GM18867 (cell line): ENCODE results near the gene AAMP.
"Not testable (repeated sequence)": the region's sequence is repeated elsewhere in the genome, so short reads cannot be mapped to it uniquely, and the experiment has no call there.

Experiments used
- ATAC-seq: cut with Tn5 transposase; IDR thresholded peaks from one replicate; pipeline ENCODE4 v1.9.1; 2021; ENCODE audit warnings: mild to moderate bottlenecking, moderate library complexity; ENCODE audit not compliant: unreplicated experiment

Gene AAMP, protein sequence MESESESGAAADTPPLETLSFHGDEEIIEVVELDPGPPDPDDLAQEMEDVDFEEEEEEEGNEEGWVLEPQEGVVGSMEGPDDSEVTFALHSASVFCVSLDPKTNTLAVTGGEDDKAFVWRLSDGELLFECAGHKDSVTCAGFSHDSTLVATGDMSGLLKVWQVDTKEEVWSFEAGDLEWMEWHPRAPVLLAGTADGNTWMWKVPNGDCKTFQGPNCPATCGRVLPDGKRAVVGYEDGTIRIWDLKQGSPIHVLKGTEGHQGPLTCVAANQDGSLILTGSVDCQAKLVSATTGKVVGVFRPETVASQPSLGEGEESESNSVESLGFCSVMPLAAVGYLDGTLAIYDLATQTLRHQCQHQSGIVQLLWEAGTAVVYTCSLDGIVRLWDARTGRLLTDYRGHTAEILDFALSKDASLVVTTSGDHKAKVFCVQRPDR

DNA sequence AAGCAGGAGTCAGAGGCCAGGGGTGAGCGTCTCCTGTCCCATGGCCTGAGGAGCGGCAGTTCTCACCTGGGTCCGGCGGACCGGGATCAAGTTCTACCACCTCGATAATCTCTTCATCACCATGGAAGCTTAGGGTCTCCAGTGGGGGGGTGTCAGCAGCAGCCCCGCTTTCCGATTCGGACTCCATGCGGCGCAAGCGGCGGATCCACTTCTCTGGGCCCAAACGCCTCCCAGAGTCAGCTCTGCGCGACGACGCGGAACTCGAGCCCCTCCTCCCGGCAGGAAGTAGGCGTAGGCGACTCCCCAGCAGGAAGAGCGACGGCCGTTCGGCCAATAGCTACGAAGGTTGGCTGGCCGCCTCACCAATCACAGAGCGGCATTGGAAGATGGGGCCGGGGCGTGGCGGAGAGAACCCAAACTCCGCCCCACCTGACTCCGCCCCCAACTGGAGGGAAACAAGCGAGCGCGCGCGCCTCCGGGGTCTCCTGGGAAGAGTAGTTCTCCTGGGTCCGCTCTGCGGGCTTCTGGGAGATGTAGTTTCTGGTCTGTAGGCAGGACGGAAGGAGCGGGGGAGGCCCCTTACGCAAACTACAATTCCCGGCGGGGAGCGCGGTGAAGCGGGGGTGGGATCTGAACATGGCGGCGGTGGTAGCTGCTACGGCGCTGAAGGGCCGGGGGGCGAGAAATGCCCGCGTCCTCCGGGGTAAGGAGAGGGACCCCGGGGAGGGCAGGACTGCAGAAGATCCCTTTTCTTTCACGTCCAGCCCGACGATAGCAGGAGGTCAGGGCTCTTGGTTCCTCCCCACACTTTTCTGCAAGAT, at the start of gene AAMP, which contains the start of gene PNKD:
Gene AAMP, minus strand, starts transcription at position 238 of the 821 bp plus-strand sequence. Its CDS starts 51 bp downstream, at position 187.
Gene PNKD, plus strand, starts transcription at position 620 of the 821 bp plus-strand sequence. Its CDS starts 17 bp downstream, at position 637.
- peak; percentile 86 for ATAC-seq

- ATAC-seq, result no peak
Observed at GRCh38 chr2:218318241-218318640, 48.3 kb upstream of the AAMP start.

DNA sequence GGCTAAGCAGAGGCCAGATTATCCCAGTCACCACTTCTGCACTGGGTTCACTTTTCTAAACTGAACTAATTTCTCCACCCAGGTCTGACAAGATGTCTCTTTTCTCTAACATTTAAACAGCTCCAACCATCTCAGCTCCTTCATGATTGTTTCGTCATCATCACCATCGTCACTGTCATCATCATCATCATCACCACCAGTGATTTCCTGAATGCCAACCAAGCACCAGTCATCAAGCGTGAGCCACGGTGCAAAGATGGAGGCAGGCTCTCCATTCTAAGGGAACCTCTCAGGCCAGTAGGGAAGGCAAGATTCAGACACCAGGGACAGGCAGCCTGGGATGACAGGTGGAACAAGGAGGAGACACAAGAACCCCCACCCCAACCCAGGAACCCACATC, 47.9 kb upstream of the AAMP start:
- ATAC-seq, result no peak

- ATAC-seq, result no peak
Observed at GRCh38 chr2:218317303-218317630, 47.3 kb upstream of the AAMP start.

GRCh38 chr2:218315397-218315796, 45.5 kb upstream of the AAMP start:
- no peak for ATAC-seq

DNA sequence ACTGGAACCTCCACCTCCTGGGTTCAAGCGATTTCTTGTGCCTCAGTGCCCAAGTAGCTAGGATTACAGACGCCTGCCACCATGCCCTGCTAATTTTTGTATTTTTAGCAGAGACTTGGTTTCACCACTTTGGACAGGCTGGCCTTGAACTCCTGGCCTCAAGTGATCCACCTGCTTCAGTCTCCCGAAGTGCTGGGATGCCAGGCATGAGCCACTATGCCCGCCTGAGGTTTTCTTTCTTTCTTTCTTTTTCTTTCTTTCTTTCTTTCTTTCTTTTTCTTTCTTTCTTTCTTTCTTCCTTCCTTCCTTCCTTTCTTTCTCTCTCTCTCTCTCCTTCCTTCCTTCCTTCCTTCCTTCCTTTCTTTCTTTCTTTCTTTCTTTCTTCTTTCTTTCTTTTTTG, 44.8 kb upstream of the AAMP start:
- not testable (repeated sequence) for ATAC-seq

DNA sequence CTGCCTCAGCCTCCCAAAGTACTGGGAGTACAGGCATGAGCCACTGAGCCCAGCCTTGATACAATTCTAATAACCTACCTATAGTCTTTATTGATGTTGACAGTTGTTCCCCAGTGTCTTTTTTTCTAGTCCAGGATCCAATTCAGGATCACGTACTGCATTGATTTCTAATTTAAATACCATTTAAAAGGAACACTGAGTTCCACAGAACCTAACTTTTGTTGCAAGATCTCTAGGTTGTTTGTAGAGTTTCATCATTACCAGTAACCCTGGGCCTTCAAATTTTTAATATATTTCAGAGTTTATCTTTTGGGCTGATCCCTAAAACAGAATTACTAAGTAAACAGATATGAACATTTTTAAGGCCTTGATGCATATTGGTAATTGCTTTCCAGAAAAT, 43.4 kb upstream of the AAMP start:
- ATAC-seq, result no peak

DNA sequence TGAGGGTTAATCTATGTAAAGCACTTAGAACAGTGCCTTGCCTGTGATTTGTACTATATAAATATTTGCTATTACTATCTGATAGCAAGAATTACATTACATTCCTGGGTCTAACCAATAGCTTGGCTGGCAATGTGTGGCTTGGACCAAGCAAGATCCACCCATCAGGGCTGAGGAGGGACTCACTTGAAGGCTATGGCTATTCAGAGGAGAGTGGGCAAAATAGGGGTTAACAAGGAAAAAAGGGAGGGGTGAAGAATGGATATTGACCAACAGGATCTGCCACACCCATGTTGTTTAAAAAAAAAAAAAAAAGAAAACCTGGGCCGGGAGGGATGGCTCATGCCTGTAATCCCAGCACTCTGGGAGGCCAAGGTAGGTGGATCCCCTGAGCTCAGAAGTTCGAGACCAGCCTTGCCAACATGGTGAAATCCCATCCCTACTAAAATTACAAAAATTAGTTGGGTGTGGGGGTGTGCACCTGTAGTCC, 42.4 kb upstream of the AAMP start:
- no peak for ATAC-seq

GRCh38 chr2:218311541-218312266, 41.8 kb upstream of the AAMP start:
- ATAC-seq, result not testable (repeated sequence)

- ATAC-seq, result no peak
Observed at GRCh38 chr2:218310853-218311540, 41.1 kb upstream of the AAMP start.

DNA sequence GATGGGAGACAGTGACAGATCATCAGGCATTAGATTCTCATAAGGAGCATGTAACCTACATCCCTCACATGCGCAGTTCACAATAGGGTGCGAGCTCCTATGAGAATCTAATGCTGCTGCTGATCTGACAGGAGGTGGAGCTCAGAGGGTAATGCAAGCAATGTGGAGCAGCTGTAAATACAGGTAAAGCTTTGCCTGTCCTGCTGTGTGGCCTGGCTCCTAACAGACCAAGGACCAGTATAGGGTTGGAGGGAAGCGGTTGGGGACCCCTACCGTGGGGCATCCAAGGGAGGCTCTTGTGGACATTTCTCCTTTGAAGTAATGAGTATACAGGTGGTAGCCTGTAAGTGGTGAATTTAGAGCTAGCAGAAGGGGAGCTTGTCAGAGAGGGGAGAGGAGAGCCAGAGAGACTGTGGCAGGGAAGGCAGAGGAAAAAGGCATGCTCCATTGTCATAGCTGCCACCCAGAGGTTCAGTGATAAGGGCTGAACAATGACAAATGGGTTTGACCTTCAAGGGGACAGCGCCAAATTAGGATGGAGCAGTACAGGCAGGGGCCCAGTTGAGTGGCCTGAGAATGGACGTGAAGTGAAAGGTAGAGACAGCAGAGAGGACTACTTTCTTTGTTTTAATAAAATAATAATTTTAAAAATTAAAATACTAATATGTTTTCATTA, 37.6 kb upstream of the AAMP start:
- ATAC-seq, result no peak

DNA sequence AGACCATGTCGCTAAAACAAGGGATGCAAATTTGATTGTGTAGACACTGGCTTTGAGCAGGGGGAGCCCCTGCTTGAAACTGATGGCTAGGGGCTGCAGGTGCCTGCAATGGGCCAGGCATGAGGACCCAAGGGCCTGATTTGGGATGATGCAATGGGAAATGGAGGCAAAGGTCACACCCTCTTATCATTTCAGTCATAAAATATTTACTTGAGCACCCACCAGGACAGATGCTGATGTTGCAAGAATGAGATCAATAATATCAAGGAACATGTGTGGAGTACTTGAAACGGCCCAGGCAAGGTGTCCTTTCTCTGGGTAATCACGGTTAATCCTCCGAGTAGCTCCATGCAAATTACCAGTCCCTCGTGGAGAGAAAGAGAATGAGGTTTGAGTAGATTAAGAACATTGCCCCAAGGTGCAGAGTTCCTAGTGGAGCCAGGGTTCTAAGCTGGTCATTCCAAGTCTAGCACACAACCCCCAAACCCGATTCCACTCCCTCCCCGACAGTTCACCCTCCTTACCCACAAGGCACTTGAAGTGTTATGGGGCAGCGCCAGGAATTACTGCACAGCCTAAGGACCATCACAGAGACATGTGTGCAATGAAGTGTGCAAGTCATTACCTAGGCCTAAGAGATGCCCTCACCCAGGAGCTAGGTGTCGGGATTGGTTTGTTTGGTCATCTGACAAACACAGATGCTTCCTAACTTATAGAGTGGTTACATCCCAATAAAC, 36.4 kb upstream of the AAMP start:
- ATAC-seq, result no peak

GRCh38 chr2:218305383-218305782, 35.4 kb upstream of the AAMP start:
- no peak for ATAC-seq

GRCh38 chr2:218301176-218301819, 31.4 kb upstream of the AAMP start:
- ATAC-seq, result peak; percentile 76

GRCh38 chr2:218300141-218300540, 30.2 kb upstream of the AAMP start:
- no peak for ATAC-seq

DNA sequence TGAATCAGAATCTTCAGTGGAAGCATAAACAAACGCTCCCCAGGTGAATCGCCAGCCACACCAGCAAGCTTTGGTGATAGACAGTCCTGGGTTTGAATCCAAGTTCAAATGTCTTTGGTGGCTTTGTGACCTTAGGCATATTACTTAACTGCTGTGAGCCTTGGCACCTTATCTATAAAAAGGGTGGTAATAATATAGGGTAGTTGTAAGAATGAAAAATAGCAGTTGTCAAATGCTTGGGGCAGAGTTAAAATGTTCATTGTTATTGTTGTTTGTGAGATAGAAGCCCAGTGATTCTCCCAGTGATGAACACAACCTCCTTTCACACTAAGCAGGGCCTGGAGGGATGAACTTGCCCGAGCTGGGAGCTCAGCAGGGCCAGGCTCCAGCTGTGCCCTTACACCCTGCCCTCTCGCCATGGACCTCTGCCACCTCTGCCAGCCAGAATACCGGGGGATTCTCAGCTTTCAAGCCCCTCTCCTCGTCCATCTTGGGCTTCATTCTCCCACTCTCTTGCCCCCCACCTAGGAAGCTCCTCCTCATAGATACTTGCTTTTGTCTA, 28.5 kb upstream of the AAMP start:
- ATAC-seq, result no peak

- ATAC-seq, result no peak
Observed at GRCh38 chr2:218296847-218297246, 26.9 kb upstream of the AAMP start.

- ATAC-seq, result no peak
Observed at GRCh38 chr2:218296200-218296599, 26.3 kb upstream of the AAMP start.
